NT2/D1 (cell line): ENCODE measurements around the gene UNK.

ENCODE experiments used
- SUZ12 ChIP-seq: IDR thresholded peaks from 2 replicates; pipeline ENCODE4 v1.6.1; 2011; ENCODE audit not compliant: insufficient read length, insufficient read depth; ENCODE audit errors: extremely low read depth
- YY1 ChIP-seq: IDR thresholded peaks from 2 replicates; pipeline ENCODE4 v1.6.1; 2011; ENCODE audit not compliant: insufficient read length, insufficient read depth

- TF ChIP-seq YY1 (no peak), SUZ12 (no peak)
Observed at GRCh38 chr17:75752802-75753513, 31.6 kb upstream of the UNK start.
